ENCODE measurements around the gene FABP1. TPM values are rescaled to one million over a fixed set of nuclear protein-coding genes. Genes with fewer than 3 reads are reported as not detected.

FABP1 gene
- polyA plus RNA-seq, 1 donor: 0.48 TPM

DNA sequence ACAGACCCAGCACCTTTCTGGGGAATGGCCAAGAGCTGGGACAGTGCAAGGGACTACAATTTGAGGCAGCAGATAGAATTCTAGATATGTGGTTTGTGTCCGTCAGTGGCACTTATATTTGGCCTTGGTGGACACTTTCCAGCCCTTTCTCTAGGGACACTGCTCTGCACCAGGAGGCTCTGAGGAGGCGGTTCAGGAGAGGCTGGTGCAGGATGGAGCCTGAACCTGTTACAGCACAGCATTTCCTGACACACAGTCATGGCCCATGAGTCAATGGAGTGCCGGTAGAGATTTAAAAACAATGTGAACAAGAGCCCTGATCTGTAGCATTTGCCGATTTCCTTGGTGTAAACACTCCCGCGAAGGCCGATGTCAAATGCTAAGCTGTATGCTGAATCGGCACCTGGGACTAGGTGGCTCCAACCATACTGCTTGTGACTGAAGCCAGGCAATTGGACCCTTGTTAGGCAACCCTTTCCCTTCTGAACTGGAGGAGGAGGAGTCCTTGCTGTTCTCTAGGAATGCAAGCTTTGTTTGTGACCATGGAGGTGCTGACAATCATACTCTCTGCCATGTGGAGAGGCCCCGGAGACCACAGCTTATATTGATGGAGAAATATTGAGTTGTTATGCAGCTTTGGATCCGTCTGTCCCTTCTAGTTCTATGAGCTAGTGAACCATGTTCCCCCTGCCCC lies 11.9 kb downstream of the FABP1 start:
- DNase-seq (ENCODE audit: low read depth): no peak

DNA sequence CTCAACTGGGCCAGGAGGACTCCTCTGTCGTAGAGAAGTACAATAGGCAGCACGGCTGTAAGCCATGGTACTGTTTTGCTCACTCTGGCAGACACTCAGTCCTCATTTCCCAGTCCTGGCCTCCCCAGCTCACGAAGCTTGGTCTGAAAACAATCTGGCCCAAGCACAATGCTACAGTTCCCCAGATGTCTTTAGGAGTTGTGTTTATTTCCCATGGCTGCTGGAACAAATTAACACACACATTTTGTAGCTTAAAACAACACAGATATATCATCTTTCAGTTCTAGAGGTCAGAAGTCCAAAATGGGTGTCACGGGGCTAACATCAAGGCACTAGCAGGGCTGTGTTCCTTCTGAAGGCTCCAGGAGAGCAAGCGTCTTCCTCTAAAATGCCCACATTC lies 13.0 kb downstream of the FABP1 start:
- DNase-seq (ENCODE audit: low read depth): peak; percentile 70

DNA sequence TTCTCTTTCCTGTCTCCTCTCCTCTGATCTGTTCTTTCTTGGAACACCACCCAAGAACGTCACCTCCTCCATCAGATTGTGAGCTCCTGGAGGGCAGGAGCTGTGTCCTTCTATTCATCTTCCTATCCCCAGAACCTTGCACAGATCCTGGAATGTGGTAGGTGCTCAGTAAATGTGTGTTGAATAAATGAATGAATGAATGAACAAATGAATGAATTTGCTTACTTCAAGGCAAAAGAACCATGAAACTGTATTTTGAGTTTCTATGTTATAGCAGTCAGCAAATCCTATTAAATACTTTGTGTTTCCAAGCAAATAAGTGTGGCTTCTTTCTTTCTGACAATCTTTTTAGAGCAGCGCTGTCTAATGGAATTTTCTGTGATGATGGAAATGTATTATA lies 14.8 kb downstream of the FABP1 start:
- no peak for DNase-seq (ENCODE audit: low read depth)

DNA sequence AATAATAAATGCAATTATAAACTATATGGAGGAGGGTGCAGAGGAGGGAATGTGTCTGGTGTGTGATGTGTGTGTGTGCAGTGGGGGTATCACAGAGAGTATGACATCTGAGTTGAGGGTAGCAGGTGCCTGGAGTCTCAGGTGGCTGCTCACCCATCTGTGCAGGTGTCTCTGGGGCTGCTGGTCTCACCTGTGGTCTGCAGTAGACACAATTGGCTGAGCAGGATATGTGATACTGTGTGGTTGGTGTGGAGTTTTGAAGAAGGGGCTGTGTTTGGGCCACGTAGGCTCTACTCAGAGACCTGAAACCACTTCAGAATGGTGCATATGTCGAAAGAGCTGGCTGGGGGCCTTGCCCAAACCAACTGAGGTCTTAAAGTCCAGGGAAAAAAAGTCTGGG lies 17.0 kb downstream of the FABP1 start:
- DNase-seq (ENCODE audit: low read depth): no peak

DNA sequence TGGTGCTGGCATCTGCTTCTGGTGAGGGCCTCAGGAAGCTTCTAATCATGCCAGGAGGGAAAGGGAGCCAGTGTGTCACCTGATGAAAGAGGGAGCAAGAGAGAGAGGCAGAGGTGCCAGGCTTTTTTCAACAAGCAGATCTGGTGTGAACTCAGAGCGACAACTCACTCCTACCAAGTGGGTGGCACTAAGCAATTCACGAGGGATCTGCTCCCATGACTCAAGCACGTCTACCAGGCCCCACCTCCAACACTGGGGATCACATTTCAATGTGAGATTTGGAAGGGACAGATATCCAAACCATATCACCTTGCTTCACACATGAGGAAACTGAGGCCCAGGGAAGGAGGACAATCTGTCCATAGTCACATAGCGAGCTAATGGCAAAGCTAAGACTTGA lies 19.1 kb downstream of the FABP1 start:
- DNase-seq (ENCODE audit: low read depth): no peak

DNA sequence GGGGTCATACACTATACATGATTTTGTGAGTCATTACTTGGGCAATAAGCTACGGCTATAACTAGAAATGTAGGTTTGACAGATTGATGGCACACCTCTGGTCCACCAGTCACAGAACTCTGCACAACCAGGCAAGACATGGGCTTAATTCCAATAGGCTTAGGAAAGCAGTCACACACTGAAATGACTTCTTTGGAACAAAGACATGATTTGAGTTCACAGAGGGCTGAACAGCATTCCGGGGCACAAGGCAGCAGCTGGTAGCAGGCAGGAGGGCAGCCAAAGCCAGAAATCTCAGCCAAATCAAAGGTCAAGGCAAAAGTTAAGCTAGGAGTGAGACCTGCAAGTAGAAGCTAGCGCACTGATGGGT lies 27.4 kb downstream of the FABP1 start:
- DNase-seq (ENCODE audit: low read depth): no peak

DNA sequence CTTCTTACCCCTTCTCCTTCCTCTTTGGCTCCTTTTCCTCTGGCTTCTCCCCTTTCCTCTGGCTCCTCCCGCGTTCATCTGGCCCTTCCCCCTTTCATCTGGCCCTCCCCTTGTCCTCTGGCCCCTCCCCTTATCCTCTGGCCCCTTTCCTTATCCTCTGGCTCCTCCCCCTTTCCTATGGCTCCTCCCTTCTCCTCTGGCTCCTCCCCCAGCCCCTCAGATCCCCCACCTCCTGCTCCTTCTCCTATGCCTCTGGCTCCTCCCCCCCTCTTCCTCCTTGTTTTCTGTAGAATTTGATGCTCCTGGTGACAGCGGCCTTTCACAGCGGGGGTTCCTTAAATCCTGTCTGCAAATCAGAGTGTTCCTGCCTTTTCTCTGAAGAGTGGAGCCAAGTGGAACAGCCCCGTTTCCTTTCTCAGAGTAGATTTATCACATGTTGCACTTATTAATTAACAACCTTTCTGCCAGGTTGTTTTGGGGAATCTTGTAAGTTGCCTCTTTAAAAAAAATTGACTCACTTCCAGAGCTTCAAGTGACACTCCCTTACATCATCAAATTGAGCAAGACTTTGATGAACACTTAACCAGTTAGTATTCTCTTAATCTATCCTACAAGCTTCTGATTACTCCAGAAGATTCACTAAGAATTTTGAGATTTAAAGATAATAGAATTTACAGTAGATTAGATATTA lies 27.9 kb downstream of the FABP1 start:
- no peak for DNase-seq (ENCODE audit: low read depth)

DNA sequence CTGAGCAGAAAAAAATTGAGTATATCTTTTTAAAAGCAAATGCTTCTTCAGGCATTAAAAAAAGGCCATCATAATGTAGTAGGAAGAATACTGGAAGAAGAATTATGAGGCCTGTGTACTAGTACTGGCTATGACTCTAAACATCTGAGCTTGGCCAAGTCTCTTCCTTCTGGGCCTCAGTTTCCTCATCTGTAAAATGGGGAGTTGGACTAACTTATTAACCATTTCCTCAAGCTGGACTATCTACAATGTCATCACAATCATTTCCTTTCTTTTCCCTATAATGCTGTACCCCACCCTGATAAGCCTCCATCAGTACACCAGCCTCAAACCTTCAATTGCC lies 29.3 kb downstream of the FABP1 start:
- DNase-seq (ENCODE audit: low read depth): no peak

DNA sequence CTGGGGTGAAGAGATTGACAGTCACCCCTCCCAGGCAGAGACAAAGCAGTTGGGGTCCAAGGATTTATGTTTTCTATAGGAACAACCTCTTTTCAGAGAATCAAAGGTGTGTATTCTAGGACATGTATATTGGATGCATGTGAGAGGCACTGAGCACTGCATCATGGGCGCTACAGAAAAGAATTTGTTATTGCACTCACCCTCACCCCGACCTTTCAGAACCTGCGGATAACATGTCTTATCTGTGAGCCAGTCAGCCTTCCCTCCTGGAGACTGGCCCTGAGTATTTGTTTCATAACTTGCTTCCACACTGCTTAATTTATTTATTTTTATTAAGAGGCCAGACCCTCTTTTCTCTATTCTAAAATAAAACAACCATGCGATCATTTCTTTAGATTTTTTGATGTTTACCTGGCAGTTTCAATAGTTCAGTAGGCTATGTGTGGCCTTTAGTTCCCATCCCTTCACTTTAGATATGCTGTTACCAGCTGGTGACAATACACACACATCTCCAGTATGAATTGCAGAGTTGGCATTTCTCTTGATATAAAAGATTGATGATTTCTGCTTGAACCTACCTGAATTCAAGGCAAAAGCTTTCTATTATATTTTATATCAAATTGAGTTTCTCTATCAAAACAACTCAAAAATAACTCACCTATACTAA lies 29.8 kb downstream of the FABP1 start:
- no peak for DNase-seq (ENCODE audit: low read depth)

DNA sequence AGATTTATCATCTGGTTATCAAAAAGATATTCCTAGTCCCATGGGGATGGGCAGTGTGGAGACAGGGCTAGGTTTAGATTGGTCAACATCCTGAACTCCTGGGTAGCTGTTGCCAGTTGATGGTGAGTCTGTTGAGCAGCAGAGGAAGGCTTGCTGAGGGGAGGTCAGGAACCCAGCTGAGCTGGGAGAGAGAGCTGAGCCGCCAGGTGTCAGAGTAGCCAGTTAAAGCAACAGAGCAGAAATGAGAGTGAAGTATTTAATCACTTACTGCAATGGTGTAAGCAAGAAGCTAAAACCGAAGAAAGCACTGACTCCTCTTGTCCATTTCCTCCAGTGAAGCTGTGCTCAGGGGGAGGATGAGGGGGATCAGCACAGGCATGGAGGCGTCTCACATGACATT lies 30.7 kb downstream of the FABP1 start:
- no peak for DNase-seq (ENCODE audit: low read depth)

DNA sequence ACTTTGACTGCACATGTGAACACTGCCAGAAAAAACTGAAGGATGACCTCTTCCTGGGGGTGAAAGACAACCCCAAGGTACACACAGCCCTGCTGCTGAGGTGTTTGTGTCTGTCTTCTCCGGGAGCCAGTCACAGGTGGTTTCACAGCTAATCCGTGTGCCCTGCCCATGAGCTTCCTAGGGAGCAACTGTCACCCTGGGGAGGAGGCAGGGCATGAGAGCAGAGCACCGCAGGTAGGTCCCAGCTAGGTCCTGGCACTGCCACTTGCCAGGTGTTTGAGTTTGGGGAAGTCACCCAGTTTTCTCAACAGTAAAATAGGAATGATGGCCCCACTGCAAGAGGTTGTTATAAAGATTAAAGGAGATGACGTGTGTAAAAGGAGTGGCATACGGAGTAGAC lies 31.2 kb downstream of the FABP1 start:
- no peak for DNase-seq (ENCODE audit: low read depth)

DNA sequence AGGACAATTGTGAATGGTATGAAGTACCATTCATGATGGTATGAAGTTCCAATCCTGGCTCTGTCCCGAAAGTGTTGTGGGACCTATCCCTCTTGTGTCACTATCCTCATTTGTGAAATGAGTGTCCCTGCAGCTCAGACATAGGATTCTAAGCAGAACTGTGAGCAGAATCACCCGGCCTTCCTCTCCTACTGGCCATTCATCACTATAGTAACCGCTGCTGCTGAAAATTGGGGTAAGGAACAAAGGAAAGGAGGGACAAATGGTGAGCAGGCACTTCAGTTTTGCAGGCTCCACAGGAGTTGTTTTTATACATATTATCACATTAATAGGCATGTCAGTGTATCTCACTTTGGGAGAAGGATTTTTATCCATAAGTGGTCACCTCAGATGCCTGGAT lies 32.8 kb downstream of the FABP1 start:
- no peak for DNase-seq (ENCODE audit: low read depth)

DNA sequence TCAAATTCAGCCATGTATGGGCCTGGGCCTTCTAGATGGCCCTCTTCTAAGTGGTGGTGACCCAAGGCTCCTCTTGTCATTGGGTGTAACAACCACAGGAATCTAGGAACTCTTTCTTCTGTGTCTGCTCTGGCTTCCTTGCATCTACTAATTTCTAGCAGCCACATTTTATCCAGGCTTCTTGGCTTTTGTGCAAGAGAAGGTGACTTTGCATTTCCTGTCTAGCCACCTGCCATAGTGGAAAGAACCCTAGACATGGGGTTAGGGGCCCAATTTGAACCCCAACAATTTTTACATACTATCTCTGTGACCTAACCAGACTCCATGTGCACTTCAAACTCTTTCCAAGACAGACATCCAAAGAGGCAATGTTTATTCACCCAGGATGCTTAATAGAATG lies 35.1 kb downstream of the FABP1 start:
- no peak for DNase-seq (ENCODE audit: low read depth)

DNA sequence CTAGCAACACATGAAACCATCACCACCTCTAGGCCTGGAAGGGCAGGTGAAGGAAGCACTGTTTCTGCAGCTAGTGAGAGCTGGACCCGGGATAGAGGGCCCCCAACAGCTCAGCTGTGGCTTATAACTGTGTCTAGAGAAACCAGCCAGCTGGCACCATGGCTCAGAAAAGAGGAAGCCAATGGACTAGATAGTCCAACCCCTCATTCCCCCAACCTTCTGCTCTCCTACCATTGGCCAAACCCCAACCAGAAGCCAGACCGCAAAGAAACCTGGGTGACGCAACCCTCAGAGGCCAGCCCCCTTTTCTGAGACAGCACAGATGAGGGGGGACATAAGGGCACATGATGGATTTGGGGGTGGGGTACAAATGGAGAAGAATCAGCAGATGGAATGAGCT lies 35.9 kb downstream of the FABP1 start:
- no peak for DNase-seq (ENCODE audit: low read depth)

DNA sequence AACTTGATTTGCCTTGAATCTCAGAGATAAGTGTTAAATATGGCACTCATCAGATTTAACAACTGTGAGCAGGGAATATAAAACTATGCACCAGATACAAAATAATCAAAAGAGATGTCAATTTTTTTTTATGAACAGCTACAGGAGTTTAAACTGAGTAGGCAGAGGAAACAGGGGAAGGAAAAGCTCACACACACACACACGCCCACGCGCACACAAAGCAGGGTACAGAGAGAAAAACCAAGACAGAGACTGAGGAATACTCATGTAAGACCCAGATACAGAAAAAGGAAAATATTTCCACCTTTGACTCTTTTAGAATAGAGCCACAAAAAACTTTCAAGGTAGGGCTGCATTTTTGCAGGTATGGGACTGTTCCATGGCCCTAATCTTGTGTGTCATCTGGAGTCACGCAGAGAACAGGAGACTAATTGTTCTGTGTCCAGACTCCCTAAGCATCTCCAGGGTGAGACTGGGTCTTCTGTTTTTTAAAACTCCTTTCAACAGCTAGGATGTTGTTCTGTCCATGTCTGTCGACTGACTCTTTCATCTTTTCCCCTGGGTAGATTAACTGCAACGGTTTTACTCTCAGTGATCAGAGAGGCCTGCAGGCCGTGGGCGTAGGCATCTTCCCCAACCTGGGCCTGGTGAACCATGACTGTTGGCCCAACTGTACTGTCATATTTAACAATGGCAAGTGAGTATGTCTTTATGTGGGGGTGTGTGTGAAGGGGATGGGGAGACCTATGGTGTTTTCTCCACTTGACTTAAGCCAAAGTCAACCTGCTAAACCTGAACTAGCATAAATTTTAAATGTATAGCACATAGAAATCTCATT lies 37.2 kb downstream of the FABP1 start:
- no peak for DNase-seq (ENCODE audit: low read depth)

DNA sequence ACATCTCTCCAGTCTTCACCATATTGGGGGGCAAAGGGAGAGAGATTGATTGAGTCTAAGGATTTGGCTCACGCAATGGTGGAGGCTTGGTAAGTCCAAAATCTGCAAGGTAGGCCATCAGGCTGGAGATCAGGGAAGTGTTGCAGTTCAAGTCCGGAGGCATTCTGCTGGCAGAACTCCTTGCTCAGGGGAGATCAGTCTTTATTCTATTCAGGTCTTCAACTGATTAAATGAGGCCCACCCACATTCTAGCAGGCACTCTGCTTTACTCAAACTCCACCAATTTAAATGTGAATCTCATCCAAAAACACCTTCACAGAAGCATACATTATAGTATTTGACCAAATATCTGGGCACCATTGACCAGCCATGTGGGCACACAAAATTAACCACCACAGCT lies 38.9 kb downstream of the FABP1 start:
- no peak for DNase-seq (ENCODE audit: low read depth)

DNA sequence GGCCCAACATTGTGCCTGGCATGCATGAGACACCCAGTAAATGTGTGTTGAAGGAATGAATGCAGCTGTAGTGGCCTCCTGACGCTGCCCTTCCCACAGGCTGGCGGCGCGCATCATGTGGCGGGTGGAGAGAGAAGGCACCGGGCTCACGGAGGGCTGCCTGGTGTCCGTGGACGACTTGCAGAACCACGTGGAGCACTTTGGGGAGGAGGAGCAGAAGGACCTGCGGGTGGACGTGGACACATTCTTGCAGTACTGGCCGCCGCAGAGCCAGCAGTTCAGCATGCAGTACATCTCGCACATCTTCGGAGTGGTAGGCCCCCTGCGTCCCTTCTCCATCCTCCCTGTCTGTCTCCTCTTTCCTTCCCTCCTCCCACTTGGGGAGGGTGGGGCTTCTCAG lies 40.1 kb downstream of the FABP1 start:
- DNase-seq (ENCODE audit: low read depth): no peak

DNA sequence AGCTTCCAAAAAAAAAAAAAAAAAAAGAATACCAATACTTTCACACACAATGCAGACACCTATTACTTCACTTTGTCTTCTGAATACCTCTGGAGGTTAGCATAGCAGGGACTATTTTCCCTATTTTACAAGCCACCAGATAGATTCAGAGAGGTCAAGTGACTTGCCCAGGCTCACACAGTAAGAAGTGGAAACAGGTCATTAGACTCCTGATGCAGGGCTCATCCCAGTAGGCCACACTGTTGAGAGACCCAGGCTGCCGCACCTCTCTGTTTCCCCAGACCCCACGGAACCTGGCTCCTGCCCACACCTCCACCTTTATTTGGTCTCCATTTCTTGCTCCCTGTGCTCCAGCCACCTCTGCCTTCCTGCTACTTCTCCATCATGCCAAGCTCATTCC lies 40.8 kb downstream of the FABP1 start:
- no peak for DNase-seq (ENCODE audit: low read depth)

DNA sequence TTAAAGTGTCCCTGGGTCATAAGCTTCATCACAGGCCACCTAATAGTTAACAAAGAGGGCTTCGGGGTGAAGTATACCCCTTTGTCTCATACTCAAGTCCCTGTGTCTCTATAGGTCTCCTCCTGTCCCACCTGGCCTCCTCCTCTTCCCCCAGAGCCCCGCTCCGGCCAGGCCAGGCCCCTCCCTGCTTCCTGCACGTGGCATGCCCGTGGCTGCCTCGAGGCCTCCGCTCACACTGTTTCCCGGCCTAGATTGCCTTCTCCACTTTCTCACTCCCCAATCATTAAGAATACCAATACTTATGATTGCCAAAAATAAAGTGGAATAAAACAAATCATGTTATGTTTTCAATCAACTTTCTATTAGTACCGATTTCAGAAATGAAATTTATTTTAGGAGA lies 41.5 kb downstream of the FABP1 start:
- no peak for DNase-seq (ENCODE audit: low read depth)

DNA sequence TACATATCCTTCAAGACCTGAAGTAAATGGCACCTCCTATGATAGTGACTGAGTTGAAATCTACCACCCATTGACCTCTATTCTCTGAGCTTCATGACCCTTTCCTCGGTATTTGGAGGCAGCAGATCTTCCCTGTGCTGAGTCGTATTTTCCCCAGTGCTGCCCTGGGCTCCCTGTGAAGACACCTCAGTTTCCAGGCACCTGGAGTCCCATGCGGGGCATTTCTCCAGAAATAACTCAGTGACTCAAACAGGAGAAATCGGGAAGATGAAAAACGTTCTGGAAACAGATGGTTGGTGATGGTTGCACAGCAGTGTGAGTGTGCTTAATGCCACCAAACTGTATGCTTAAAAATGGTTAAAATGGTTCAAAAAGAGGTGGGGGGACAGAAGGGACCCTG lies 42.3 kb downstream of the FABP1 start:
- no peak for DNase-seq (ENCODE audit: low read depth)

DNA sequence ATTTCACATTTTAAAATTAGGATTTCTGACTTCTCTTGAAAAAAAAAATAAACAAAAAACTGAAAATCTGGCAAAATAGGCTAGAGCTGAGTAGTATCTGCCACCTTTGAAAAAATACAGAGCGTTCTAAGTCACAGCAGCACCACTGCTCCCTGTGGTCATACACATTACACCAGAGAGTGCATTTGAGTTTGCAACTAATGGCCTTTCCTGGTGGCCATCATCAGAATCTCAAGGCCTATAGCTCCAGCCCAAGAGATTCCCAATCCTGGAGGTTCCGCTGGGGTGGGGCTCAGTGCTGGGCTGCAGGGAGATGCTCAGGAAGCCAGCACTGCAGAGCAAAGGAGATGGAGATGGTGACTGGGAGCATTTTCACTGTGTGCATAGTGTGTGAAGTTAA lies 42.8 kb downstream of the FABP1 start:
- DNase-seq (ENCODE audit: low read depth): no peak

DNA sequence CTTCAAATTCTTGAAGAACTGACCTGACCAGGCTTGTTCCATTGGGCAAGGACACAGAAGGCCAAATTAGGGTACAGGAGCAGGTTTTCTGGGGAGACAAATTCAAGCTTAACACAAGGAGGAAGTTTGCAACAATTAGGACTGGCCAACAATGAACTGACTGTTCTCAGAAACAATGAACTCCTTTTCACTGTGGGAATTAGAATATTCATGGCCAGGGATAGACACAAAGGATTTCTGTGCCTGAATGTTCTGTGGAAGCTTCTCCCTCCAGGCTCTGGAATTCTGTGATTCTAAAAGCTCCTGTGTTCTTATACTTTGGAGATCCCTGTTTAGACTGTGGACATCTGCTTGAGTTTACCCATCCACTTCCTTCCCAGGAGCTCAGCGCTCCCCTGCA lies 45.1 kb downstream of the FABP1 start:
- no peak for DNase-seq (ENCODE audit: low read depth)
